T-cell (primary cell): Measurements from ENCODE around the gene DENND2A. TPM values are rescaled to one million over a fixed set of nuclear protein-coding genes. Genes with fewer than 3 reads are reported as not detected.
A peak's percentile ranks its signal among the peaks of the same experiment; 100 is the strongest.

Source experiments
- ATAC-seq, 4 experiments: fragments of 200-7000 bp in 3 of 4; fragments of 150-1000 bp in 1 of 4; cut with Tn5 transposase; replicated peaks in 1 of 4; 1 replicate in 3 of 4; 2 replicates in 1 of 4; pipeline ENCODE4 v1.10.0; 2021; ENCODE audit warnings: moderate library complexity in 3 of 4, mild to moderate bottlenecking in 2 of 4, moderate number of reproducible peaks in 1 of 4
- CTCF ChIA-PET, 2 donors: fragments of 300-600 bp; sonication (Branson Sonifier 250); formaldehyde crosslinking; loops; one replicate each; lab custom pipeline; 2022; ENCODE audit warnings: antibody characterized with exemption in 2 of 2; lab: Charles Lee
- POLR2A ChIA-PET, 2 donors: fragments of 300-600 bp; sonication (Branson Sonifier 250); formaldehyde crosslinking; loops; one replicate each; lab custom pipeline; 2022; ENCODE audit warnings: antibody characterized with exemption in 2 of 2; lab: Charles Lee
- DNase-seq, 35 experiments: peaks; one replicate each; pipeline versions ENCODE4 v3.0.0 to v3.0.0-alpha.2; 2013 to 2023
- H3K27ac ChIP-seq: one replicate; pipeline ENCODE4 v1.5.1; 2013; ENCODE audit warnings: low read length
- H3K27me3 ChIP-seq, 2 experiments: replicated peaks in 1 of 2; 1 replicate in 1 of 2; 2 replicates in 1 of 2; pipeline versions ENCODE4 v1.6.1 to v1.7.0; 2013; ENCODE audit warnings: low read length in 1 of 2, mixed read lengths in 1 of 2; ENCODE audit not compliant: control insufficient read depth in 2 of 2, insufficient read depth in 2 of 2; ENCODE audit errors: extremely low read depth in 1 of 2
- H3K36me3 ChIP-seq, 2 donors: 1 replicate in 1 of 2; 2 replicates in 1 of 2; pipeline versions ENCODE4 v1.6.1 to v1.7.0; 2013; ENCODE audit warnings: low read length in 1 of 2; ENCODE audit not compliant: control insufficient read depth in 2 of 2, insufficient read depth in 1 of 2; ENCODE audit errors: extremely low read depth in 1 of 2
- H3K4me1 ChIP-seq, 2 experiments: 1 replicate in 1 of 2; 2 replicates in 1 of 2; pipeline versions ENCODE4 v1.6.1 to v1.7.0; 2013; ENCODE audit warnings: low read length in 2 of 2, mixed read lengths in 1 of 2; ENCODE audit not compliant: insufficient read depth in 2 of 2, control insufficient read depth in 1 of 2; ENCODE audit errors: extremely low read depth in 1 of 2
- H3K4me3 ChIP-seq, 2 donors: 1 replicate in 1 of 2; 2 replicates in 1 of 2; pipeline versions ENCODE4 v1.5.1 to v1.7.0; 2013; ENCODE audit warnings: mild to moderate bottlenecking in 2 of 2, low read length in 1 of 2, moderate library complexity in 1 of 2; ENCODE audit not compliant: control insufficient read depth in 1 of 2; ENCODE audit errors: extremely low read depth in 1 of 2
- H3K9me3 ChIP-seq: 2 replicates; pipeline ENCODE4 v1.7.0; 2013
- H3K27ac Mint-ChIP-seq, 2 donors: one replicate each; pipeline ENCODE4 v1.8.0; 2020 to 2021; ENCODE audit warnings: mild to moderate bottlenecking in 2 of 2, mixed read lengths in 2 of 2
- H3K27me3 Mint-ChIP-seq, 2 donors: one replicate each; pipeline ENCODE4 v1.8.0; 2021 to 2022; ENCODE audit warnings: mixed read lengths in 2 of 2
- H3K36me3 Mint-ChIP-seq: one replicate; pipeline ENCODE4 v1.8.0; 2021; ENCODE audit warnings: mixed read lengths
- H3K4me1 Mint-ChIP-seq, 3 donors: one replicate each; pipeline ENCODE4 v1.8.0; 2020 to 2022; ENCODE audit warnings: mixed read lengths in 3 of 3, mild to moderate bottlenecking in 1 of 3
- H3K4me3 Mint-ChIP-seq, 3 donors: one replicate each; pipeline ENCODE4 v1.8.0; 2020 to 2022; ENCODE audit warnings: mild to moderate bottlenecking in 3 of 3, mixed read lengths in 3 of 3, moderate library complexity in 3 of 3
- H3K9me3 Mint-ChIP-seq, 3 donors: one replicate each; pipeline ENCODE4 v1.8.0; 2020 to 2022; ENCODE audit warnings: mixed read lengths in 3 of 3
- whole genome bisulfite sequencing: methylation state at CpG from one replicate; pipeline ENCODE4 v1.1.5; 2013; ENCODE audit warnings: missing lambda C conversion rate; ENCODE audit not compliant: insufficient coverage; 5-methylcytosine and 5-hydroxymethylcytosine counted together
- total RNA-seq, 35 experiments: library from RNA in 6 of 35; stranded (reverse) in 6 of 35; fragments of 120-200 nt in 1 of 35; gene quantifications; one replicate each; pipeline versions ENCODE4 v1.2.1 to v1.2.4 and lab custom pipeline; 2013 to 2026

The DENND2A gene
- total RNA-seq, 5 donors from 2014 or later (not counting 1 experiment from before 2014, with no cell fraction given): 0.09 TPM; not detected in 4

DNA sequence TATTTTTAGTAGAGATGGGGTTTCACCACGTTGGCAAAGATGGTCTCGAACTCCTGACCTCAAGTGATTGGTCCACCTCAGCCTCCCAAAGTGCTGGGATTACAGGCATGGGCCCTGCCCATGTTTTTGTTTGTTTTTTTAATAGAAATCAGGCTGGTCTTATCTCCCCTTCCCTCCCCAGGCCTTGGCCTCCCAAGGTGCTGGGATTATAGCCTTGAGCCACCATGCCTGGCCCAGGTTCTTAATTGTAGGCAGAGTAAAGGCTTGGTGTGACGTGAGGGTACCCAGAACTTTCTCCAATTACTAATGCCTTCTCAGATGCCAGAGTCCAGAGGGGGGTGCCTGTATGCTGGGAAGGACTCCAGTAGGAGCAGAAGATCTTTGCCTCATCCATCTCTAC, 156.1 kb downstream of the DENND2A start:
- H3K4me3 ChIP-seq: no peak overlapping the region
- H3K9me3 ChIP-seq: no peaks in the 10 kb centered on the region
- ChIA-PET POLR2A (no interaction called here), CTCF (no interaction called here)
- WGBS: no CpG with 5 or more reads among the region's 3 CpGs
- no peaks in the 10 kb centered on the region for H3K27me3 ChIP-seq
- no peak overlapping the region for H3K4me3 Mint-ChIP-seq
- no peak for DNase-seq
- ATAC-seq: no peak
- H3K4me1 ChIP-seq: peaks cover 0 to 5% of the 10 kb centered on the region in 2 experiments
- peaks cover 0 to 2% of the 10 kb centered on the region in 2 donors for H3K27me3 Mint-ChIP-seq
- H3K4me1 Mint-ChIP-seq: no peaks in the 10 kb centered on the region
- no peaks in the 10 kb centered on the region for H3K36me3 ChIP-seq
- no peak overlapping the region for H3K27ac ChIP-seq
- no peaks in the 10 kb centered on the region for H3K36me3 Mint-ChIP-seq
- no peak overlapping the region for H3K27ac Mint-ChIP-seq
- H3K9me3 Mint-ChIP-seq: no peaks in the 10 kb centered on the region

DNA sequence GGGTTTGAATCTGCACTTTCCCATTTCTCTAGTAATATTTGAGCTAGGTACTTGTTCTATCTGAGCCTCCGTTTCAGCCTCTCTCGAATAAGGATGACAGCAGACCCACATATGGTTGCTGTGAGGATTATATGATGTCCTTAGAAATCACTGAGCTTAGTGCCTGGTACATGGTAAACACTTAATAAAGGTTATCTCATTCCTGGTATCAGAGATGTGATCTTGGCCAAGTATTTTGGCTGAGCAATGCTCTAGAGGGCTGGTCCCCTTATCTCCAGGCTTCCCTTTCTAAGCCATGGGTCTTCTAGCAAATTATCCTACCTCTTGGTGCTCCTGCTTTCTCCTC, 160.9 kb downstream of the DENND2A start:
- no peaks in the 10 kb centered on the region for H3K9me3 Mint-ChIP-seq
- CTCF ChIA-PET: interaction anchor here (0.6 to 1.6 kb wide), 5 partner anchors 12 to 1080 kb away, joined by 3 to 6 read pairs (median 4); no protein-coding TSS in a partner anchor
- POLR2A ChIA-PET: interaction anchor here (0.5 to 0.7 kb wide), 3 partner anchors 29 to 1464 kb away, joined by 3 to 6 read pairs (median 3); partner anchors contain the start of gene MRPS33 (in 1 of the 2)
- peak overlapping the region; percentile 54 to 87 for H3K4me3 ChIP-seq
- no peaks in the 10 kb centered on the region for H3K27me3 ChIP-seq
- peaks cover 4% of the 10 kb centered on the region for H3K36me3 Mint-ChIP-seq
- H3K36me3 ChIP-seq: no peaks in the 10 kb centered on the region
- peaks cover 17 to 31% of the 10 kb centered on the region in 2 experiments for H3K4me1 ChIP-seq
- H3K27ac Mint-ChIP-seq: peak overlapping the region; percentile 98 to 99
- ATAC-seq: peak in 1 of 4 experiments; percentile 1
- H3K27ac ChIP-seq: peak overlapping the region; percentile 62
- H3K27me3 Mint-ChIP-seq: no peaks in the 10 kb centered on the region
- H3K4me3 Mint-ChIP-seq: peak overlapping the region; percentile 98 to 99 (median 99)
- WGBS: no CpG with 5 or more reads among the region's 2 CpGs
- peaks cover 19 to 30% (median 29%) of the 10 kb centered on the region in 3 donors for H3K4me1 Mint-ChIP-seq
- H3K9me3 ChIP-seq: no peaks in the 10 kb centered on the region
- DNase-seq: no peak

DNA sequence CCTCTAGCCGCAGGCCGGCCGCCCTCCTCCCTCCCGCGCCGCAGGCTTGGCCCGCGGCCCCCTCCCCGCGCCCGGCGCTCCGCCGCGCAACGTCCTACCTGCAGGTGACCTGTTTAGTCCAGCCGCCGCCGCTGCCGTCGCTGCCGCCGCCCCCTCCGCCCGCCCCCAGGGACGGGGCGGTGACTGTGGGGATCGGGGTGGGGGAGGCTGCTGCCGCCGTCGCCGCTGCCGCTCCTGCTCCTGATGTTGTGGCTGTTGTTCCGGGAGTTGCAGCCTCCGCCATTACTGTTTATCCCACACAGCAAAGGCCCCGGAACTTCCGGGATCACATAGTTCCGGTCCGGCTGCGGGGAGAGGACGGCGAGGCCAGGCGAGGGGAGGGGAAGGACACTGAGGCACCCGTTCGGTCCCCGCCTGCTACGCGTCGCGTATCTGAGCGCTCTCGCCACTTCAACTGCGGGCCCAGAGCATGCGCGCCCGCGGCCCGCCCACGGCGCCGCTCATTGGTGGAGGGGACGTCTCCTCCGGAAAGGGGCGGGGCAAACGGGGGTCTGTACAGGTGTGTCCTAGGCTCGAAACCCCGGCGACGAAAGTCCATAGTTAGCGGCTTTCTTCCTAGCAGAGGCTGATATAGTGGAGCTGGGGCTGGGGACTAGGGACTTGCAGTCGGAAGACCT, 161.4 kb downstream of the DENND2A start, which contains the start of gene MKRN1:
Gene MKRN1, minus strand, starts transcription at position 444 of the 677 bp plus-strand sequence. Its CDS starts 161 bp downstream, at position 283.
- Histone ChIP-seq H3K4me3 (peak within 1 kb of the TSS; percentile 71 to 87), H3K27ac (peak within 1 kb of the TSS; percentile 79), H3K9me3 (no peaks in the 10 kb centered on the region), H3K4me1 (peaks cover 17 to 32% of the 10 kb centered on the region in 2 experiments), H3K27me3 (no peaks in the 10 kb centered on the region), H3K36me3 (no peaks in the 10 kb centered on the region)
- Mint-ChIP-seq H3K4me1 (peaks cover 19 to 30% (median 29%) of the 10 kb centered on the region in 3 donors), H3K4me3 (peak within 1 kb of the TSS; percentile 98 to 99 (median 99)), H3K9me3 (no peaks in the 10 kb centered on the region), H3K36me3 (peaks cover 4% of the 10 kb centered on the region), H3K27ac (peak within 1 kb of the TSS; percentile 98 to 99), H3K27me3 (no peaks in the 10 kb centered on the region)
- ChIA-PET POLR2A (interaction anchor here (0.5 to 0.7 kb wide), 4 partner anchors 25 to 1463 kb away, joined by 3 to 6 read pairs (median 3); partner anchors contain the start of gene MRPS33 (in 1 of the 2)), CTCF (interaction anchor here (0.6 to 3.7 kb wide), 6 partner anchors 12 to 1080 kb away, joined by 3 to 32 read pairs (median 4); partner anchors contain the start of gene MRPS33 (in 1 of the 2))
- peak; percentile 85 to 93 (median 90) for DNase-seq
- under 1% methylated on average over 41 of the region's 71 CpGs for WGBS
- ATAC-seq: peak; percentile 87 to 92 (median 89)

DNA sequence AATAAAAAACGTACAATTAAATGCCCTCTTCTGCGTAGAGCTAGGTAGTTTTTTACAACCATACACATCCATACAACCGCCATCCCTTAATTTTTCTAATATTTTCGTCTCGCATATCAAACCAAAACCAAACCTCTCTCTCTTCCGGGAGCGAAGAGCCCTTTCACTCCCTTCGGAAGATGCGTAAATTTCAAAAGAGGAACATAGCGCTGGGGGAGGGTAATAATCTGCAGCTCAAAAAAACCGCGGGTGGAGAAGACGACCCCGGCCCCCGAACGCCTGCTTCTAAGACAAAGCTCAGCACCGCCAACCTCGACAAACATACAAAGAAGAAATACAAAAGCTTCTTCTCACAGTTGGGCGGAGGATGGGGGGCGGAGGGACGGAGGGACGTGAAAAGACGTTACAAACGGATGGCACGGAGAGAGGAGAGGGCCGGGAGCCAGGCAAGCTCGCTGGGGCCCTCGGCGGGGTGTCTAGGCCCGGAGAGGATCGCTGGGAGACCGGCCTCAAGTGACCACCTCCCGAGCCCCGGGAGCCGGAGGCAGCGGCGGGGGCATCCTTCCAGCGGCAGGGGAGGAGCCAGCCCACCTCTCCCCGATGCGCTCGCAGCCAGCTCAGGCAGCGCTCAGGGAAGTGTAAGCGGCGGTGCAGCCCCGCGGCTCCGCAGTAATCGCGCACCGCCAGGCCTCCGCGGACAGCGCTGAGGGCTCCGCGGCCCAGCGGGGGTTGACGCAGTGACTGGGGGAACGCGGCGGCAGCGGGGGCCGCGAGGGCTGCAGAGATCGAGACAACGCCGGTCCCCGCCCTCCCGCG, 162.2 kb downstream of the DENND2A start:
- H3K27ac ChIP-seq: peak overlapping the region; percentile 79
- WGBS: 0% methylated on average over 50 of the region's 69 CpGs

DNA sequence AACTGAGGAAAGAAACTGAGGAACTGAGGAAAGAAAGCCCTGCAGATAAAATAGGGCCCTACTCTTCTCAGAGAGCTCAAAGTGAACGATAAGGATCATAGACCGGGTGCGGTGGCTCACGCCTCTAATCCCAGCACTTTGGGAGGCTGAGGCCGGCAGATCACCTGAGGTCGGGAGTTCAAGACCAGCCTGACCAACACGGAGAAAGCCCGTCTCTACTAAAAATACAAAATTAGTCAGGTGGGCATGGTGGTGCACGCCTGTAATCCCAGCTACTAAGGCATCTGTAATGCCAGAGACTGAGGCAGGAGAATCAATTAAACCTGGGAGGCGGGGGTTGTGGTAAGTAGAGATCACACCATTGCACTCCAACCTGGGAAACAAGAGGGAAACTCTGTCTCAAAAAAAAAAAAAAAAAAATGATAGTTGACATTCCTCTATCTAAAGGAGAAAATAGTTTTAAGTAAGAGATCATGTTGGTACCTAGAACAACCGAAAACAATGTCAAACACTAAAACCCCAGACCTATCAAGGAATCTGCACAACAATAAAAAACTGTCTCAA, 163.8 kb downstream of the DENND2A start:
- peaks cover 17 to 39% of the 10 kb centered on the region in 2 experiments for H3K4me1 ChIP-seq
- peaks cover 0 to under 1% of the 10 kb centered on the region in 2 donors for H3K36me3 ChIP-seq
- peak overlapping the region; percentile 79 for H3K27ac ChIP-seq
- no peaks in the 10 kb centered on the region for H3K27me3 ChIP-seq
- Mint-ChIP-seq H3K27ac (peak overlapping the region; percentile 79 to 89), H3K36me3 (peaks cover 8% of the 10 kb centered on the region), H3K27me3 (no peaks in the 10 kb centered on the region), H3K9me3 (no peaks in the 10 kb centered on the region), H3K4me3 (peak overlapping the region; percentile 91 to 99 (median 99)), H3K4me1 (peaks cover 31 to 47% (median 39%) of the 10 kb centered on the region in 3 donors)
- ChIA-PET POLR2A (interaction anchor here (0.7 to 1.1 kb wide), 5 partner anchors 15 to 214 kb away, joined by 3 to 7 read pairs (median 4); no protein-coding TSS in a partner anchor), CTCF (interaction anchor here (0.6 to 3.9 kb wide), 30 partner anchors 9 to 1219 kb away, joined by 3 to 44 read pairs (median 4); partner anchors contain the start of genes MRPS33 (in 1 of the 2), RAB19 (in 1 of the 2) and SLC37A3 (in 1 of the 2))
- H3K9me3 ChIP-seq: no peaks in the 10 kb centered on the region
- DNase-seq: no peak
- 66% methylated on average over 5 of the region's 11 CpGs for WGBS
- ATAC-seq: no peak
- peak overlapping the region in 1 of 2 donors; percentile 87 for H3K4me3 ChIP-seq

More for the DNA sequence above, 162.2 kb downstream of the DENND2A start:
- Histone ChIP-seq H3K4me3 (peak overlapping the region; percentile 71 to 87), H3K9me3 (no peaks in the 10 kb centered on the region), H3K36me3 (no peaks in the 10 kb centered on the region), H3K27me3 (no peaks in the 10 kb centered on the region), H3K4me1 (peaks cover 17 to 33% of the 10 kb centered on the region in 2 experiments)
- DNase-seq (peak in 34 of 35 experiments; percentile 2 to 64 (median 36)), ATAC-seq (peak; percentile 42 to 52 (median 48))
- Mint-ChIP-seq H3K36me3 (peaks cover 4% of the 10 kb centered on the region), H3K4me1 (peaks cover 23 to 34% (median 34%) of the 10 kb centered on the region in 3 donors), H3K9me3 (no peaks in the 10 kb centered on the region), H3K27ac (peak overlapping the region; percentile 79 to 89), H3K4me3 (peak overlapping the region; percentile 91 to 99 (median 99)), H3K27me3 (no peaks in the 10 kb centered on the region)
- POLR2A ChIA-PET: interaction anchor here (0.6 to 0.7 kb wide), 5 partner anchors 24 to 990 kb away, joined by 3 to 7 read pairs (median 3); no protein-coding TSS in a partner anchor
- CTCF ChIA-PET: interaction anchor here (0.6 to 3.9 kb wide), 9 partner anchors 11 to 538 kb away, joined by 3 to 44 read pairs (median 6); partner anchors contain the start of gene MRPS33 (in 1 of the 2)
